GM18873 (cell line): Measurements from ENCODE around the gene GLIPR2.
A peak's percentile ranks its signal among the peaks of the same experiment; 100 is the strongest.
"Not testable (repeated sequence)": the region's sequence is repeated elsewhere in the genome, so short reads cannot be mapped to it uniquely, and the experiment has no call there.

Experiments
- ATAC-seq: cut with Tn5 transposase; IDR thresholded peaks from one replicate; pipeline ENCODE4 v1.9.1; 2021; ENCODE audit warnings: mild to moderate bottlenecking, moderate library complexity, moderate number of reproducible peaks; ENCODE audit not compliant: unreplicated experiment, low FRiP score

The GLIPR2 gene

DNA sequence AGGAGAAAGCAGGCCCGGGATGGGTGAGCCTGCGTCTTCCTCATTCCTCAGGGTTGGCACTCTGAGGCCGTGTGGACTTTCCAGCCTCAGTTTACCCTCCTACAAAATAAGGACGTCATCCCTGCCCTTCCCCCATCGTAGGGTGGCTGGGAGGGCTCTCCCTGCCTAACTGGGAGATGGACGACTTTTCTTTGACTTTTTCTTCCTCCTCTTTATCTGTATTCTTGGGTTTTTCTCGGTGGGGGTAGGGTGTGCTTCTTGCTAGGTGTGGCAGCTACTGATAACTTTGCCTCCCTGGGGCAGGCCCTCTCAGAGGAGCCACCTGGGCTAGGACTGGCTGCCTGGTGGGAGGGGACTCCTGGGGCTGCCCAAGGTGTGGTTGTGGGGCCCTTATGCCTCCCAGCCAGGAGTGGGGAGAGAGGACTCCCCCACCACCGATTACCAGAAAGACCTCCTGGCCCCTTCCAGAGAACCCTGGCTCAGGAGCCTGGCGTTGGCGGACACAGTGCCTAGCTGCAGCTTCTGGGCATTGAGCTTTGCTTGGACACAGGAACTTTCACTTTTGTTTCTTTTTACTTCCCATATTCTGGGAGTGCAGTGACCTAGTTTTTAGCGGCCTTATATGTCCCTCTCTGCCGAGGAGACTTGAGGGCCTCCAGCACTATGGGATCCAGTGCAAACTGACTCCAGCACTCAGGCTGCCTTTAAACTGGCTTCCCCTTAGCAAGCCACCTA lies 6.1 kb downstream of the GLIPR2 start:
- no peak for ATAC-seq

DNA sequence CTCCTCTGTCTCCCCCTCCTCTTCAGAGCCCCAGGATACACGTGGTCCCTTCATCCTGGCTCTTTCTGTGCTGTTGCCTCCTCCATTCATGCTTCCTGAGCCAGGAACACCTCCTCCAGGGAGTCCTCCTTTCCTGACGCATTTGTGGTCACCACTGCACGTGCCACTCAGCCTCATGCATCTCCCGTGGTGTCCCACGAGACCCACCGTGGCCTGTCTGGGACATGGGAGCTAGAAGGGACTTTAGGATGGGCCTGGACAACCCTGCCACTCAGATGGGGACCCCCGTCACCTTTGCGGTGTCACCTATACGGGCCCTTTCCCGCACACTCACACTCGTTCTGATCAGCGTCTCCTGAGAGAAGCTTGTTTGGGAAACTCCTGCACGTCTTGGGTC lies 6.7 kb downstream of the GLIPR2 start:
- no peak for ATAC-seq

DNA sequence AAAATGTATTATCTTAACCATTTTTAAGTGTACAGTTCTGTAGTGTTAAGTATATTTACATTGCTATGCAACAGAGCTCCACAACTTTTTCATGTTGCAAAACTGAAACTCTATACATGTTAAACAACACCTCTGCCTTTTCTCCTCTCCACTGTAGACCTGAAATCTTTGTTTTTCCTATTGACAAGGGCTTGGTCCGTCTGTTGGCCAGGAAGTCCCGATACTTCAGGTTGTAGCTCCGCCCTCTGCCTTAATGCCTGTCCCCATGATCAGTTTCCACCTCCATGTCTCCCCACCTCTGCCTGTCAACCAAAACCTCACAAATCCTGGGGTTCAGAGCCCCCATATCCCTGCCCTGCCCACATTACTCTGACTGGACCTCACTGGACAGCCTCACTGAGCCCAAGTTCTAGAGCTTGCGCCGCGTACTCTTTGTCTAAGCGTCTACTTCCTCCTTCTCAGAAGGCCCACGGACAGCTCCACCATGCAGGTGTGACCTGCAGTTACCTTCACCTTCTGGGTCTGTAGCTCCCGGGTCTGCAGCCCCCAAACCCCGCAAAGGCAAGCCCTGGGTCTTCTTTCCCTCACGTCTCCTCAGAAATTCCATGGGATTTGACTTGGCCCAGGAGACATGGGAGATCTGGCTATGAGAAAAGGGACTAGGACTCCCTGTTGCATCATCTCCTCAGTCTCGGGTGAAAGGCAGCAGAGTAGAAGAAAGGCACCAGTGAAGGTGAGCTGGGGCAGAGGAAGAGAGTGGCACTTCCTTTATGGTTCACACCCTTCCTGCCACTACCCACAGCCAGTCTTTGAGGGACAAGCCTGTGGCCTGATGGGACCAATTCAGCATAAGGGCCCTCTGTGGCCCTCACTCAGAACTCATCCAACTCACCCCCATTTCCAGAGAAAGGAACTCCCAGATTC lies 8.0 kb downstream of the GLIPR2 start:
- no peak for ATAC-seq

DNA sequence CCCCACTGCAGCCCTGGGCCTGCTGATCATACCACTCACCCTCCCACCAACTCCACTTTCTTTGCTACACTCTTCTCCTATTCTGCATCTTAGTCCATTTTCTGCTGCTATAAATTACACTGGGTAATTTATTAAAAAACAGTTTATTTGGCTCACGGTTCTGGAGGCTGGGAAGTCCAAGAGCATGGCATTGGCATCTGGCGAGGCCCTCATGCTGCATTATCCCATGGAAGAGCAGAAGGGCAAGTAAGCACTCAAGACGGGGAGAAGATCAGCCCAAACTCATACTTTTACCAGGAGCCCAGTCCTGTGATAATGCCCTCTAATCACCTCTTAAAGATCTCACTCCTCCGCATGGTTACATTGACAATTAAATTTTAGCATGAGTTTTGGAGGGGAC lies 9.4 kb downstream of the GLIPR2 start:
- no peak for ATAC-seq

DNA sequence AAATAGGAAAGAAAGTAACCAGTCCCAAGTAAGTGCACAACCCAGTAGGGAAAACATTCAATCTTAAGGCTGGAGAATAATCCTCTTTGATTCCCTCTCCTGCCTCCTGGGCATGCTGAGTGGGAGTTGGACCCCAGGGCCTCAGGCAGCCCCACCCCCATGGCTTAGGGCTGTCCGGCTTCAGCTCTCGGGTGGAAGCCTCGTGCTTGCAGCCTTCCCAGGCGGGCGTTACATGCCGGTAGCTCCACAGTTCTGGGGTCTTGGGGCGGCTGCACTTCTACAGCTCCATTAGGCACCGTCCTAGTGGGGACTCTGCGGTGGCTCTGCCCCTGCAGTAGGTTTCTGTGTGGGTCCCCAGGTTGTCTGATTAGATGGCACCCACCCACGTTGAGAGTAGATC lies 10.1 kb downstream of the GLIPR2 start:
- no peak for ATAC-seq

DNA sequence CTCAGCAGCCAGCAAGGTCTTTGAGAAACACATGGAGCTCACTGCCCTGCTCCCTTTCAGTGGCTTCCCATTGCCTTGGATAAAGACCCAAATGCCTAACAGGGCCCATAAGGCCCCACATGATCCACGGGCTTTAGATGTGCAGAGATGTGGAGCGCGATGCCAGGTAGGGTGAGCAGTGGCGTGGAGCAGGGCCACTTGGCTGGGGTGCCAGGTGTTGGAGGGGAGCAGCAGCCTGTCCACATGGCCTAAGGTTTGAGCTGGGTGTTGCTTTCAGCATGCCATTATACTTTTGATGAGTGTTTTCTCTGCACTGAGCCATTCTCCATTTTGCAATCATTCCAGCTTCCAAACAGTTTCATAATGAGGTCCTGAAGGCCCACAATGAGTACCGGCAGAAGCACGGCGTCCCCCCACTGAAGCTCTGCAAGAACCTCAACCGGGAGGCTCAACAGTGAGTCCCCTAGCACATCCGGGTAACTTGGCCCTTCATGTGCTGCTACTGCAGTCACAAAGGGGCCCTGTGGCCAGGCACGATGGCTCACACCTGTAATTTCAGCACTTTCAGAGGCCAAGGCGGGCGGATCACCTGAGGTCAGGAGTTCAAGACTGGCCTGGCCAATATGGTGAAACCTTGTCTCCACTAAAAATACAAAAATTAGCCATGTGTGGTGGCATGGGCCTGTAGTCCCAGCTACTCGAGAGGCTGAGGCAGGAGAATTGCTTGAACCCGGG lies 11.1 kb downstream of the GLIPR2 start:
- ATAC-seq = no peak

DNA sequence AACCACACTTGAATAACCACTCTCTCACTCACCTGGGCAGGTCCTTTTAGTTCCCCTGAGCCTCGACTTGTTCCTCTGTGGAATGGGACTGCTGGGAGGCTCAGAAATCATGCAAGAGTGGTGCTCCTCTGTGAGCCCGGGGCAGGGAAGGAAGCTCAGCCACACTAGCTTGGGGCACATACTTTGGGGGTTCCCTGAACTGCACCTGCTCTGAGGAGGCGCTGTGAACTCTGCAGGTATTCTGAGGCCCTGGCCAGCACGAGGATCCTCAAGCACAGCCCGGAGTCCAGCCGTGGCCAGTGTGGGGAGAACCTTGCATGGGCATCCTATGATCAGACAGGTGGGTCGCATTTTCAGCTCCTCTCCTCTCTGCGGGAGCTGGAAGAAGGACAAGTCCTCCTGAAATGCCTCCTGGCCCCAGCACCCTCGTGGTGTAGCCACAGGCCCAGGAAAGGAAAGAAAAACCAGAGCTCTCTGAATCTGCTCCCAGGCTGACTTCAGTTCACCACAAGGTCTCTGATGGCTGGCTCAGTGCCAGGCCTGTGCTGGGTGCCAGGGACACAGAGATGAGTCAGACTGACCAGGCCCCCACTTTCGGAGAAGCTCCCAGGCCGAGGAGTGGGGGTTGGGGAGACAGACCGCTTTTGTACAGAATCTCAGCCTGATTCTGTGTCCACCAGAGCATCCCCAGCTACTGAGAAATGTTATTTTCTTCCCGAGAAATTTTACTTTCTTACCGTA lies 11.9 kb downstream of the GLIPR2 start:
- no peak for ATAC-seq

DNA sequence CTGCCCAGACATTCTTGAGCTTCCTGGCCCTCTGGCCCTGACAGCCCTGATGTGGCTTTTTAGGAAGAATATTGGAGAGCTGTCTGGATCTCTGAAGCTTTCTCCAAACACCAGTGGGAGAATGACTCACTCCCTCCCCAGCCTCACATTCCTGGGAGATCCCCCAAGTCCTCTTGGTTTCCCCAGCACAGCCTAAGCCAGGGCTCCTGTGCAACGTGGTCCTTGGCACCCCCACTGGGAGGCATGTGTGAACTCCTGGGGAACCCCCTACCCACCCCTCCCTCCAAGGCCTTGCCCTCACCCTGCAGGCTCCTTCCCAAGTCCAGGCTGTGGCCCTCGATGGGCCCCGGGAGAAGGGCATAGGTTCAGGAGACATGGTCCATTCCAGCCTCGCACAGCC lies 12.7 kb downstream of the GLIPR2 start:
- no peak for ATAC-seq

DNA sequence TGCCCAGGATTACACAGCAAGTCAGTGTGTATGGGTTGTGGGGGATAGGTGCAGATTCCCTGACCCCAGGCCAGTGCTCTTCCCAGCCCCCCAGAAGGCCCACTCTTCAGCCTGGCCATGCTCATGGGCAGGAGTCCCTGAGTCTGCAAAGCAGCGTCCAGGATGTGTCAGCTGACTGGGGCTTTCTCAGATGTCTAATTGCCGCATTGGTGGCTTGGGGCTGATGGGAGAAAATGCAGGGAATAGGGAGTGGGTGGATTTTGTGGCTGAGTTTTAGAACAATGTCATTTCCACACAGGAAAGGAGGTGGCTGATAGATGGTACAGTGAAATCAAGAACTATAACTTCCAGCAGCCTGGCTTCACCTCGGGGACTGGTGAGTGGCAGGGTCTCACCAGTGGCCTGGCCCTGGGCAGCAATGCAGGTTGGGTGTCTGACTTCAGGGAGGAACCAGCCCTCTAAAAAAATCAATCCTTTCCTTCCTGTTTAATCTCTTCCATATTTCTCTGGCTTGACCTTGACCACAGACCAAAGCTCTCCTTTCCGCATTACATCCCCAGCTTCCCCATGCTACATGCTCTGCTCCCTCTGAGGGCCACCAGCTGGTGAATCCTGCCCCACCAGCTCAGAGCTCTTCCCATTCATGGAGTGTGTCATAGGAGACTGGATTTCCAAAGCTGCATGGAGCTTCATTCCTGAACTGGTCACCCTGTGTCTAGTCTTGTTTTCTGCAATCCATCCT lies 14.2 kb downstream of the GLIPR2 start:
- no peak for ATAC-seq

DNA sequence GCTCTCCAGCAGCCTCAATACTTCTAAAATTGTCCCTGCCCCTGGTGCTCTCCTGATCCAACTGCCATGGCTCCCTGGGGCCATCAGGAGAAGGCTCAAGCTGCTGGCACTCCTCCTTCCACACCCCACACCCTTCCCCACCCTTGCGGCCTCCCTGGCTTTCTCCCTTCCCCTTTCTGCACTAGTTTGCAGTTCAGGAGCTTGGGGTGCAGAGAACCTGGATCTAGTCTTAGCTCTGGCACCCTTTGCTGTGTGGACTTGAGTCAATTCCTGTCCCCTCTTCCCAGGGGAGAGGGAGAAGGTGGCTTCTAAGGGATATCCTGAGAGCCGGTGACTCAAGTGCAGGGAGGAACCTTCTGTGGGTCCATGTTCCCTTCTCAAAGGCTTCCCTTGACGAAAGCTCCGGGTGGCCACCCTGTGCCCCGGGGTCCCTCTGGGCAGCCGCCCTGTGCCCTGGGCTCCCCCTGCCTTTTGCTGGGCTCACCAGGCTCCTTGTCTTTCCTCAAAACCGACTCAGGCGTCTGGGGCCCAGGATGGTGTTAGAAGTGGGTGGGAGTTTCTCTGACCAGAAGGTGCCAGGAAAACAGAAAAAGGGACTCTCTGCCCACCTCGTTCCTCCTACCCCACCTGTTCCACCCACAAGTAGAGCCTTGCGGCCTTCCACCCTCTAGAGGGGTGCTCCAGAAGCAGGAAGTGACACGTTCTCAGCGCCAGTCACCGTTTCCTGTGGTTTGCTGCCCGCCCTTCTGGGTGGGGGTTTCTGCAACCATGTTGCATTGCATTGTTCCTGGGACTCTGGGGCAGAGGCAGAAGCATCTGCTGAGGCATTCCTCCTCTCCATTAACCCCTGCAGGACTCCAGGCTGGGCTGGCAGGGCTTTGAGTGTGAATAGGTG lies 15.0 kb downstream of the GLIPR2 start:
- ATAC-seq = peak; percentile 86

DNA sequence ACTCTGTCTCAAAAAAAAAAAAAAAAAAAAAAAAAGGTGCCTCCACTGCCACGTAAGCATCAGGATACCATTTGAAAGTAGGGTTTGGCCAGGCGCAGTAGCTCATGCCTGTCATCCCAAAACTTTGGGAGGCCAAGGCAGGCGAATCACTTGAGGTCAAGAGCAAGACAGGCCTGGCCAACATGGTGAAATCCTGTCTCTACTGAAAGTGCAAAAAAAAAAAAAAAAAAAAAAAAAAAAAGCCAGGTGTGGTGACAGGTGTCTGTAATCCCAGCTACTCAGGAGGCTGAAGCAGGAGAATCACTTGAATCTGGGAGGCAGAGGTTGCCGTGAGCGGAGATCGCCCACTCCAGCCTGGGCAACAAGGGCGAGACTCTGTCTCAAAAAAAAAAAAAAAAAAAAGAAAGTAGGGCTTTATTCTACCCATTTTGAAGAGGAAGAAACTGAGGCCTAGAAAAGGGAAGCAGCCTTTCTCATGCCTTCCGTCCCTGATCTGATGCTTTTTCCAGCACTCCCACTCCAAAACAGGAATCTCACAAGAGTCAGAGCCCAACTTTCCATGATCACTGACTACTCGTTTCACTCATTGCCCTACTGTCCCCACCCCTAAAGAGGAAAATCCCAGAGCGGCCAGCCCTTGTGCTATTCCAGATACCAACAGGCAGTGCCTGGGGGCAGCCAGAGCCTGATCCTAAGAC lies 16.4 kb downstream of the GLIPR2 start:
- no peak for ATAC-seq

DNA sequence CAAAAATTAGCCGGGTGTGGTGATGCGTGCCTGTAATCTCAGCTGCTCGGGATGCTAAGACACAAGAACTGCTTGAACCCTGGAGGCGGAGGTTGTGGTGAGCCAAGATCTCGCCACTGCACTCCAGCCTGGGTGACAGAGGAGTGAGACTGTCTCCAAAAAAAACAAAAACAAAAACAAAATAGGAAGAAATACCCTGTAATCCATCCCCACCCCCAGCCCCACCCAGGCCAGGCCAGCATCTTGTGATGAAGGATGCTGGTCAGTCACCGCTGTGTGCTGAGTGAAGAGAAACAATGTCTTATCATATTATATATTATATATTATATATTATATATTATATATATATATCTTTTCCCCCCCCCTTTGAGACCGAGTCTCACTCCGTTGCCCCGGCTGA lies 17.2 kb downstream of the GLIPR2 start:
- no peak for ATAC-seq

DNA sequence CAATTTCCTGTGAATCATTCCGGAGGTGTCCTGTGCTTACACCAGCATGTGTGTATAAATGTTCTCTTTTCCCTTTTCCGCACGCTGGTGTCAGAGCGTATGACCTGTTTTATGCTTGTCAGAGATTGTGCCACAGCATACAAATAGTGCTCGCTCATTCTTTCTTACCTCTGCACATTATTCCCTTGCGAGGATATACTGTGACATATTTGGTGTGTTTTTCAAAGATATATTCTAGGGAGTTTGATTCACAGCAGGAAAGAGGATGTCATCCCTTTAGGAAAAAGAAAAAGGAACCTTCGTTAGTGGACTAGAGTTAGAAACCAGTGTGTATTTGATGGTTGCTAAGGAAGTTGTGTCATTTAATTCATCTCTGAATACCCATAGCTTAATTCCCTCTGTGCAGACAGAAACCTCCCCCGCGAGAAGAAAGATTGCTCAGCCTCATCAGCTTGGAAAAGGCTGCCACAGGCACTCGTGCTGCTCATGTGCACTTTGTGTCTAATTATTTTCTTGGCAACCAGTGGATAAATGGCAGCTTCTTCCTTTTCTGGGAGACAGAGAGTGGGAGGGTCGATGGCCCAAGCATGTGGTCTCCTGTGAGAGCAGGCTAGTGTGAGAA lies 17.9 kb downstream of the GLIPR2 start:
- ATAC-seq = no peak

DNA sequence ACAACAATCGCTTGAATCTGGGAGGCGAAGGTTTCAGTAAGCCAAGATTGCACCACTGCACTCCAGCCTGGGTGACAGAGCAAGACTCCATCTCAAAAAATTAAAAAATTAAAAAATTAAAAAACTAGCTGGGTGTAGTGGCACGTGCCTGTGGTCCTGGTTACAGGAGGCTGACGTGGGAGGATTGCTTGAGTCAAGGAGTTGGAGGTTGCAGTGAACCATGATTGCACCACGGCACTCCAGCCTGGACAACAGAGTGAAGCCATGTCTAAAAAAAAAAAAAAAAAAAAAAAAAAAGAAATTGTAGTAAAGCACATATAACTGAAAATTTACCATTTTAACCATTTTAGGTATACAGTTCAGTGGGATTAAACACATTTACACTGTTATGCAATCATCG lies 19.6 kb downstream of the GLIPR2 start:
- ATAC-seq = no peak

DNA sequence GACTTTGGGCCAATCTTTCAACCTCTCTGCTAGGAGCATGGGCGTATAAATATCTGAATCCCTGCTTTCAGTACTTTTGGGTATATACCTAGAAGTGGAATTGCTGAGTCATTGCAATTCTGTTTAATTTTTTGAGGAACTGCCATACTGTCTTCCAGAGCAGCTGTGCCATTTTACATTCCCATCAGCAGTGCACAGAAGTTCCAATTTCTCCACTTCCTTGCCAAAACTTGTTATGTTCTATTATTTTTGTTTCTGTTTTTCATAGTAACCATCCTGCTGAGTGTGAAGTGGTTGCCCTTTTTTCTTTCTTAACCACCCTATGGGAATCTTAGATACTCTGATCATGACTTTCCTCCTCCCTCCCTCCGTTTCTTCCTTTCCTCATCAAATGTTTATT lies 21.6 kb downstream of the GLIPR2 start:
- no peak for ATAC-seq

DNA sequence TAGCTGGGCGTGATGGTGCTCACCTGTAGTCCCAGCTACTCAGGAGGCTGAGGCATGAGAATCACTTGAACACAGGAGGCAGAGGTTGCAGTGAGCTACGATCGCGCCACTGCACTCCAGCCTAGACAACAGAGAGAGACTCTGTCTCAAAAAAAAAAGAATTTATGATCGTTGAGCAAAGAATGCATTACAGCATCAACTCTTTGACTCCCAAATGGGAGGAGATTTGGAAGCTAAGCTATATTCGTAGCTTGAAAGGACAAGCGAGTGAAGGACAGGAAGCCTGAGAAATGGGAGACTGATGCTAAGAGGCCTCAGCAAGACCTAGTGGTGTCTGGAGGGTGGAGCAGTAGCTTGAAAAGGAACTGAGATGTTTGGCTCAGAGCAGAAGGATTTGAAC lies 22.4 kb downstream of the GLIPR2 start:
- ATAC-seq = no peak

DNA sequence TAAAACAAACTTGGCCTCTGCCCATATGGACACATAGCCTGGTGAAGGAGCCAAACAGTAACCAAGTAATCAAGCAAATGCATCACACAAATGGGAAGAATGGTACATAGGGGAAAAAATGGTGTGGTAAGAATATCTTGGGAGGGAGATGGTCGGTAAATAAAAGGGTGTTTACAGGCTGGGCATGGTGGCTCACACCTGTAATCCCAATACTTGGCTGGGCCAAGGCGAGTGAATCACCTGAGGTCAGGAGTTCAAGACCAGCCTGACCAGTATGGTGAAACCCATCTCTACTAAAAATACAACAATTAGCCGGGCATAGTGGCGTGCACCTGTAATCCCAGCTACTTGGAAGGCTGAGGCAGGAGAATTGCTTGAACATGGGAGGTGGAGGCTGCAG lies 23.0 kb downstream of the GLIPR2 start:
- ATAC-seq = not testable (repeated sequence)

DNA sequence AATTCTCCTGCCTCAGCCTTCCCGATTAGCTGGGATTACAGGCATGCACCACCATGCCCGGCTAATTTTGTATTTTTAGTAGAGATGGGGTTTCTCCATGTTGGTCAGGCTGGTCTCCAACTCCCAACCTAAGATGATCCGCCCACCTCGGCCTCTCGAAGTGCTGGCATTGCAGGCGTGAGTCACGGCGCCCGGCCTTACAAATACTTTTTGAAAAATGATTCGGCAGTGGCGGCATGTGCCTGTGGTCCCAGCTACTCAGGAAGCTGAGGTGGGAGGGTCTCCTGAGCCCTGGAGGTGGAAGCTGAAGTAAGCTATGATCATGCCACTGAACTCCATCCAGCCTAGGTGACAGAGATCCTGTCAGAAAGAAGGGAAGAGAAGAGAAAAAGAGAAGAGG lies 23.6 kb downstream of the GLIPR2 start:
- not testable (repeated sequence) for ATAC-seq
